ENCODE results near the gene HACD4.

GRCh38 chr9:21042466-21042865 is 11.0 kb upstream of the HACD4 start:
- no peak for TF ChIP-seq ZBTB7A (tag by site-specific recombination; IDR thresholded peaks at IDR 0.05; ENCODE audit: low read depth)
- TF ChIP-seq ZNF621 (tag by site-specific recombination; IDR thresholded peaks at IDR 0.05), result no peak
- no peak for TF ChIP-seq ZNF658 (tag by site-specific recombination; IDR thresholded peaks at IDR 0.05)
- no peak for TF ChIP-seq IKZF3 (tag by site-specific recombination; IDR thresholded peaks at IDR 0.05)
- no peak for TF ChIP-seq CTCF (tag by site-specific recombination; IDR thresholded peaks at IDR 0.05)

All from HEK293 (cell line).